OCI-LY1 (cell line): ENCODE data around the gene GPR85.

ENCODE experiments used
- CTCF ChIP-seq: fragments of 200-600 bp; sonication (generic), shearing (Covaris generic); IDR thresholded peaks from 2 replicates; pipeline ENCODE4 v1.5.1; 2017; ENCODE audit warnings: mild to moderate bottlenecking, antibody characterized with exemption, low read length, moderate library complexity, mixed read lengths
- EZH2 ChIP-seq: fragments of 200-600 bp; sonication (generic), shearing (Covaris generic); IDR thresholded peaks from 2 replicates; pipeline ENCODE4 v1.8.0; 2017; ENCODE audit warnings: borderline replicate concordance, mixed run types, mild to moderate bottlenecking, antibody characterized with exemption, low read length, moderate library complexity, mixed read lengths

GRCh38 chr7:113094517-113095249, 8.1 kb upstream of the GPR85 start:
- TF ChIP-seq CTCF (no peak), EZH2 (no peak)
